HEK293 (cell line): ENCODE measurements around the gene ITFG2.

Experiments
- EGR2 ChIP-seq: fragments of 450-650 bp; formaldehyde crosslinking; IDR thresholded peaks from 2 replicates; pipeline ENCODE4 v1.5.1; 2016; ENCODE audit warnings: low read depth, missing biosample characterization, missing genetic modification characterization
- FEZF1 ChIP-seq: fragments of 450-650 bp; formaldehyde crosslinking; IDR thresholded peaks from 2 replicates; pipeline ENCODE4 v1.5.1; 2016; ENCODE audit warnings: missing biosample characterization, missing genetic modification characterization
- GLIS1 ChIP-seq: fragments of 450-650 bp; formaldehyde crosslinking; IDR thresholded peaks from 2 replicates; pipeline ENCODE4 v1.5.1; 2016; ENCODE audit warnings: missing biosample characterization, missing genetic modification characterization
- GLIS2 ChIP-seq: fragments of 450-650 bp; formaldehyde crosslinking; IDR thresholded peaks from 2 replicates; pipeline ENCODE4 v1.5.1; 2016; ENCODE audit warnings: missing biosample characterization, missing genetic modification characterization
- KLF10 ChIP-seq: fragments of 450-650 bp; IDR thresholded peaks from 2 replicates; pipeline ENCODE4 v1.5.1; 2018; ENCODE audit warnings: missing biosample characterization, mild to moderate bottlenecking, missing genetic modification characterization
- KLF9 ChIP-seq: fragments of 450-650 bp; formaldehyde crosslinking; IDR thresholded peaks from 2 replicates; pipeline ENCODE4 v1.5.1; 2016; ENCODE audit warnings: missing biosample characterization, missing genetic modification characterization, low read depth
- PRDM4 ChIP-seq: fragments of 450-650 bp; formaldehyde crosslinking; IDR thresholded peaks from 2 replicates; pipeline ENCODE4 v1.5.1; 2017; ENCODE audit warnings: missing biosample characterization, missing genetic modification characterization
- RBAK ChIP-seq: fragments of 450-650 bp; formaldehyde crosslinking; IDR thresholded peaks from 2 replicates; pipeline ENCODE4 v1.5.1; 2016; ENCODE audit warnings: missing biosample characterization, missing genetic modification characterization
- REPIN1 ChIP-seq: fragments of 450-650 bp; formaldehyde crosslinking; IDR thresholded peaks from 2 replicates; pipeline ENCODE4 v1.5.1; 2017; ENCODE audit warnings: missing biosample characterization, missing genetic modification characterization, low read depth
- SP7 ChIP-seq: fragments of 450-650 bp; formaldehyde crosslinking; IDR thresholded peaks from 2 replicates; pipeline ENCODE4 v1.5.1; 2016; ENCODE audit warnings: missing biosample characterization, missing genetic modification characterization
- TSHZ1 ChIP-seq: fragments of 450-650 bp; formaldehyde crosslinking; IDR thresholded peaks from 2 replicates; pipeline ENCODE4 v1.5.1; 2016; ENCODE audit warnings: missing biosample characterization, missing genetic modification characterization, borderline replicate concordance
- WT1 ChIP-seq: fragments of 450-650 bp; formaldehyde crosslinking; IDR thresholded peaks from 2 replicates; pipeline ENCODE4 v1.5.1; 2016; ENCODE audit warnings: missing biosample characterization, missing genetic modification characterization
- ZBTB1 ChIP-seq: fragments of 450-650 bp; formaldehyde crosslinking; IDR thresholded peaks from 2 replicates; pipeline ENCODE4 v1.5.1; 2016; ENCODE audit warnings: missing biosample characterization, missing genetic modification characterization
- ZFHX2 ChIP-seq: fragments of 450-650 bp; formaldehyde crosslinking; conservative IDR thresholded peaks from 2 replicates; pipeline ENCODE4 v1.5.1; 2016; ENCODE audit warnings: missing biosample characterization, missing genetic modification characterization
- ZNF140 ChIP-seq: fragments of 450-650 bp; formaldehyde crosslinking; IDR thresholded peaks from 2 replicates; pipeline ENCODE4 v1.5.1; 2016; ENCODE audit warnings: missing biosample characterization, missing genetic modification characterization
- ZNF148 ChIP-seq: fragments of 450-650 bp; formaldehyde crosslinking; IDR thresholded peaks from 2 replicates; pipeline ENCODE4 v1.5.0; 2017; ENCODE audit warnings: missing biosample characterization, missing genetic modification characterization, borderline replicate concordance
- ZNF184 ChIP-seq: fragments of 450-650 bp; IDR thresholded peaks from 2 replicates; pipeline ENCODE4 v1.5.1; 2018; ENCODE audit warnings: missing biosample characterization, mild to moderate bottlenecking, missing genetic modification characterization
- ZNF2 ChIP-seq: fragments of 450-650 bp; formaldehyde crosslinking; IDR thresholded peaks from 2 replicates; pipeline ENCODE4 v1.5.1; 2016; ENCODE audit warnings: missing biosample characterization, missing genetic modification characterization
- ZNF341 ChIP-seq: fragments of 450-650 bp; formaldehyde crosslinking; IDR thresholded peaks from 2 replicates; pipeline ENCODE4; 2016; ENCODE audit warnings: low read depth, missing biosample characterization, missing genetic modification characterization
- ZNF394 ChIP-seq: fragments of 450-650 bp; formaldehyde crosslinking; IDR thresholded peaks from 2 replicates; pipeline ENCODE4 v1.5.1; 2016; ENCODE audit warnings: missing biosample characterization, missing genetic modification characterization, mild to moderate bottlenecking, moderate library complexity, borderline replicate concordance
- ZNF398 ChIP-seq: fragments of 450-650 bp; formaldehyde crosslinking; IDR thresholded peaks from 2 replicates; pipeline ENCODE4 v1.5.1; 2017; ENCODE audit warnings: missing biosample characterization, missing genetic modification characterization
- ZNF544 ChIP-seq: fragments of 450-650 bp; formaldehyde crosslinking; IDR thresholded peaks from 2 replicates; pipeline ENCODE4 v1.5.0; 2017; ENCODE audit warnings: missing biosample characterization, missing genetic modification characterization
- ZNF561 ChIP-seq: fragments of 450-650 bp; IDR thresholded peaks from 2 replicates; pipeline ENCODE4 v1.5.1; 2018; ENCODE audit warnings: missing biosample characterization, missing genetic modification characterization, borderline replicate concordance
- ZNF571 ChIP-seq: fragments of 450-650 bp; formaldehyde crosslinking; IDR thresholded peaks from 2 replicates; pipeline ENCODE4 v1.5.0; 2017; ENCODE audit warnings: missing biosample characterization, missing genetic modification characterization
- ZNF585B ChIP-seq: fragments of 450-650 bp; formaldehyde crosslinking; IDR thresholded peaks from 2 replicates; pipeline ENCODE4 v1.5.1; 2016; ENCODE audit warnings: missing biosample characterization, missing genetic modification characterization
- ZNF664 ChIP-seq: fragments of 450-650 bp; formaldehyde crosslinking; IDR thresholded peaks from 2 replicates; pipeline ENCODE4 v1.5.1; 2016; ENCODE audit warnings: missing biosample characterization, missing genetic modification characterization
- ZNF76 ChIP-seq: fragments of 450-650 bp; formaldehyde crosslinking; IDR thresholded peaks from 2 replicates; pipeline ENCODE4; 2016; ENCODE audit warnings: low read depth, missing biosample characterization, missing genetic modification characterization, borderline replicate concordance
- ZNF777 ChIP-seq: fragments of 450-650 bp; formaldehyde crosslinking; IDR thresholded peaks from 2 replicates; pipeline ENCODE4 v1.5.1; 2017; ENCODE audit warnings: missing biosample characterization, missing genetic modification characterization, borderline replicate concordance
- ZNF843 ChIP-seq: fragments of 450-650 bp; formaldehyde crosslinking; IDR thresholded peaks from 2 replicates; pipeline ENCODE4 v1.5.1; 2016; ENCODE audit warnings: missing biosample characterization, missing genetic modification characterization
- ZSCAN4 ChIP-seq: fragments of 450-650 bp; formaldehyde crosslinking; IDR thresholded peaks from 2 replicates; pipeline ENCODE4 v1.5.1; 2017; ENCODE audit warnings: missing biosample characterization, missing genetic modification characterization

The ITFG2 gene

GRCh38 chr12:2794736-2795289, 17.7 kb upstream of the ITFG2 start, which contains the start of gene FKBP4 (continued):
- no peak for TF ChIP-seq TSHZ1 (tag by site-specific recombination)
- peak; percentile 32; the same call in 1 of the 2 replicates for TF ChIP-seq WT1
- TF ChIP-seq ZNF777 (tag by site-specific recombination): no peak
- peak; percentile 87 for TF ChIP-seq KLF10 (tag by site-specific recombination)
- TF ChIP-seq GLIS1 (tag by site-specific recombination): peak; percentile 34; the same call in 1 of the 2 replicates
- TF ChIP-seq KLF9: peak; percentile 90
- TF ChIP-seq REPIN1 (tag by site-specific recombination): no peak
- TF ChIP-seq ZNF398 (tag by site-specific recombination): no peak
- TF ChIP-seq ZNF664 (tag by site-specific recombination): no peak
- peak; percentile 71 for TF ChIP-seq ZFHX2
- no peak for TF ChIP-seq ZNF394 (tag by site-specific recombination)
- TF ChIP-seq ZNF585B: no peak
- 0 out of 2 replicates have a peak, but pooled peaks have one; percentile 19 for TF ChIP-seq ZNF184 (tag by site-specific recombination)
- no peak for TF ChIP-seq ZNF148 (tag by site-specific recombination)
- 0 out of 2 replicates have a peak, but pooled peaks have one; percentile 32 for TF ChIP-seq ZNF341 (tag by site-specific recombination)
- no peak for TF ChIP-seq ZNF140 (tag by site-specific recombination)
- TF ChIP-seq ZNF2 (tag by site-specific recombination): no peak
- no peak for TF ChIP-seq ZNF843 (tag by site-specific recombination)
- TF ChIP-seq FEZF1: no peak
- TF ChIP-seq ZNF76 (tag by site-specific recombination): peak; percentile 60; the same call in 1 of the 2 replicates
- no peak for TF ChIP-seq ZNF571 (tag by site-specific recombination)
- peak; percentile 70; the same call in 1 of the 2 replicates for TF ChIP-seq ZNF561 (tag by site-specific recombination)
- TF ChIP-seq ZNF544 (tag by site-specific recombination): no peak
- no peak for TF ChIP-seq ZSCAN4 (tag by site-specific recombination)
- TF ChIP-seq GLIS2 (tag by site-specific recombination): peak; percentile 65; the same call in 1 of the 2 replicates
- no peak for TF ChIP-seq RBAK (tag by site-specific recombination)
- no peak for TF ChIP-seq ZBTB1
- TF ChIP-seq SP7 (tag by site-specific recombination): 0 out of 2 replicates have a peak, but pooled peaks have one; percentile 37
- no peak for TF ChIP-seq EGR2 (tag by site-specific recombination)
- TF ChIP-seq PRDM4 (tag by site-specific recombination): no peak
